HepG2 (cell line): ENCODE results near the gene DEDD2. TPM values are rescaled to one million over a fixed set of nuclear protein-coding genes. Genes with fewer than 3 reads are reported as not detected.

Source experiments
- FOSL2 ChIP-seq: sonication (generic); formaldehyde crosslinking; IDR thresholded peaks from 2 replicates; pipeline ENCODE4 v1.4.0; 2020; ENCODE audit warnings: missing genetic modification reagents
- NCOA2 ChIP-seq: sonication (generic); formaldehyde crosslinking; IDR thresholded peaks from 2 replicates; pipeline ENCODE4 v1.8.0; 2022; ENCODE audit warnings: inconsistent platforms
- PHF8 ChIP-seq: sonication (generic); formaldehyde crosslinking; IDR thresholded peaks from 2 replicates; pipeline ENCODE4 v1.5.0; 2020; ENCODE audit warnings: missing genetic modification reagents
- SP4 ChIP-seq: sonication (generic); formaldehyde crosslinking; IDR thresholded peaks from 2 replicates; pipeline ENCODE4 v1.8.1; 2023; ENCODE audit warnings: mild to moderate bottlenecking, missing genetic modification reagents
- ZNF510 ChIP-seq: sonication (generic); formaldehyde crosslinking; IDR thresholded peaks from 2 replicates; pipeline ENCODE4 v1.4.0; 2020; ENCODE audit warnings: low read depth, mild to moderate bottlenecking, missing genetic modification reagents
- ZNF563 ChIP-seq: sonication (generic); formaldehyde crosslinking; IDR thresholded peaks from 2 replicates; pipeline ENCODE4 v1.8.0; 2022; ENCODE audit warnings: mild to moderate bottlenecking, moderate library complexity, missing genetic modification reagents
- ZNF564 ChIP-seq: sonication (generic); formaldehyde crosslinking; IDR thresholded peaks from 2 replicates; pipeline ENCODE4 v1.8.1; 2023; ENCODE audit warnings: mild to moderate bottlenecking, missing genetic modification reagents
- ZNF572 ChIP-seq: sonication (generic); formaldehyde crosslinking; IDR thresholded peaks from 2 replicates; pipeline ENCODE4 v1.5.1; 2020; ENCODE audit warnings: mild to moderate bottlenecking, missing genetic modification reagents
- ZNF607 ChIP-seq: sonication (generic); formaldehyde crosslinking; IDR thresholded peaks from 2 replicates; pipeline ENCODE4 v1.5.1; 2020; ENCODE audit warnings: missing genetic modification reagents, mild to moderate bottlenecking, borderline replicate concordance
- ZNF652 ChIP-seq: IDR thresholded peaks from 2 replicates; pipeline ENCODE4 v1.6.1; 2016; ENCODE audit warnings: low read depth, borderline replicate concordance
- polyA plus RNA-seq, 8 experiments: library from polyadenylated mRNA; depleted of rRNA in 3 of 8; stranded (reverse) in 7 of 8; unstranded in 1 of 8; fragments of >200 nt; fragmentation: Illumina TruSeq in 4 of 8; extraction: Trizol in 4 of 8; gene quantifications; 2 replicates each; pipeline versions ENCODE4 v1.2.1 to v1.2.3, GENCODE V29; 2011 to 2016; ENCODE audit warnings: low read depth in 4 of 8, missing spikeins in 1 of 8, mixed read lengths in 1 of 8; ENCODE audit not compliant: insufficient read depth in 1 of 8
- total RNA-seq, 5 experiments: library from RNA; depleted of rRNA; stranded (reverse); fragments of >200 nt; fragmentation: Illumina TruSeq; extraction: Trizol; gene quantifications; 2 replicates each; pipeline ENCODE4 v1.2.3, GENCODE V29; 2016; ENCODE audit warnings: low read depth in 1 of 5
- TF ChIP-seq, protein P1 (sequence below): sonication (generic); formaldehyde crosslinking; IDR thresholded peaks from 2 replicates; pipeline ENCODE4 v1.4.0; 2020; ENCODE audit warnings: missing genetic modification reagents, mild to moderate bottlenecking, borderline replicate concordance
- TF ChIP-seq, protein P2 (sequence below): sonication (generic); formaldehyde crosslinking; IDR thresholded peaks from 2 replicates; pipeline ENCODE4 v1.5.0; 2020; ENCODE audit warnings: missing genetic modification reagents, mild to moderate bottlenecking, borderline replicate concordance
- TF ChIP-seq, protein P3 (sequence below): sonication (generic); formaldehyde crosslinking; IDR thresholded peaks from 2 replicates; pipeline ENCODE4 v1.8.1; 2022; ENCODE audit warnings: low read depth, mild to moderate bottlenecking, missing genetic modification reagents
- TF ChIP-seq, protein P4 (sequence below): sonication (generic); formaldehyde crosslinking; IDR thresholded peaks from 2 replicates; pipeline ENCODE4 v1.4.0; 2020; ENCODE audit warnings: missing genetic modification reagents, borderline replicate concordance

Gene DEDD2
- total and polyA plus RNA-seq, 2 of the 13 experiments (the other 11 are each of a cell fraction or from before 2014, with no cell fraction given), result 19.2 to 24.7 TPM

DNA sequence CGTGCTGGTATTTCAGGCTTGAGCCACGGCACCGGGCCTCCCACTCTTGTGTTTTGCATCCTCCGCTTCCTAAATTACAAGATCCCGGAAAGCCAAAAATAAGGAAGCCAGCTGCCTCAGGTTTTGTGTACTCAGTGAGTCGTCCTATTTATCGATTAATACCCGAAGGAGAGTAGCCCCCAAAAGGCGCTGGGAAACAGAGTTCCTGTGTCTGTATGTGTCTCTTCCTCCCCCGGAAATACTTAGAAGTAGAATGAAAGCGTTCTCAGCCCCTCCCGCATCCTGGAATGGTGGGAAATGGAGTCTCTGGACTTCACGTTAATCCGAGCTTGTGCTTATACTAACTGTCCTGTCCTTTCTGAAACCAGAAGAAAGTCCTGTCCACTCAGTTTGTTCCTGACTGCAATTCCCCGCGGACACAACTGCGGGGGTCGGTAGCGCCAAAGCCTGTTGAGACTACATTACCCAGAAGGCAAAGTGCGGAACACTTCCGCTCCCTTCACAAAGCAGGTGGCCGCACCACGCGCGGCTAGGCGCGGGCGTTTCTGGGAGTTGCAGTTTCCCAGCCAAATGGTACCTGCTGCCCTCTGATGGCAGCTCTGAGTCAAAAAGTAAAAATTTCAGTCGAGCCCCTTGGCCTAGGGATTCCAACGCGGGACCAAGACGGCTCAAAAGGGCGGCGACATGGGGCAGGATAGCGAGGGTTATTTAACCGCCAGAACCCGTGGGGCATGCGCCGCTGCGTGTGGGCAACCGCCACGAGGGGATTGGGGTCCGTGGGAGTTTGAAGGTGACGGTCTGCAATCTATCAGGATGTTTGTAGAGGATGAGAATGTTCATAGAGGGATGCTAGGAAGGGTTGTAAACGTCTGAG lies 27.1 kb upstream of the DEDD2 start (continued):
- TF ChIP-seq, protein P1, sequence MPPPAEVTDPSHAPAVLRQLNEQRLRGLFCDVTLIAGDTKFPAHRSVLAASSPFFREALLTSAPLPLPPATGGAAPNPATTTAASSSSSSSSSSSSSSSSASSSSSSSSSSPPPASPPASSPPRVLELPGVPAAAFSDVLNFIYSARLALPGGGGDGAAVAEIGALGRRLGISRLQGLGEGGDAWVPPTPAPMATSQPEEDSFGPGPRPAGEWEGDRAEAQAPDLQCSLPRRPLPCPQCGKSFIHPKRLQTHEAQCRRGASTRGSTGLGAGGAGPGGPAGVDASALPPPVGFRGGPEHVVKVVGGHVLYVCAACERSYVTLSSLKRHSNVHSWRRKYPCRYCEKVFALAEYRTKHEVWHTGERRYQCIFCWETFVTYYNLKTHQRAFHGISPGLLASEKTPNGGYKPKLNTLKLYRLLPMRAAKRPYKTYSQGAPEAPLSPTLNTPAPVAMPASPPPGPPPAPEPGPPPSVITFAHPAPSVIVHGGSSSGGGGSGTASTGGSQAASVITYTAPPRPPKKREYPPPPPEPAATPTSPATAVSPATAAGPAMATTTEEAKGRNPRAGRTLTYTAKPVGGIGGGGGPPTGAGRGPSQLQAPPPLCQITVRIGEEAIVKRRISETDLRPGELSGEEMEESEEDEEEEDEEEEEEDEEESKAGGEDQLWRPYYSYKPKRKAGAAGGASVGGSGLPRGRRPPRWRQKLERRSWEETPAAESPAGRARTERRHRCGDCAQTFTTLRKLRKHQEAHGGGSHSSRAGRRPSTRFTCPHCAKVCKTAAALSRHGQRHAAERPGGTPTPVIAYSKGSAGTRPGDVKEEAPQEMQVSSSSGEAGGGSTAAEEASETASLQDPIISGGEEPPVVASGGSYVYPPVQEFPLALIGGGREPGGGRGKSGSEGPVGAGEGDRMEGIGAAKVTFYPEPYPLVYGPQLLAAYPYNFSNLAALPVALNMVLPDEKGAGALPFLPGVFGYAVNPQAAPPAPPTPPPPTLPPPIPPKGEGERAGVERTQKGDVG (CRISPR knock-in tag), result 0 out of 2 replicates have a peak, but pooled peaks have one; percentile 61
- peak; percentile 38; the same call in 1 of the 2 replicates for TF ChIP-seq NCOA2 (CRISPR knock-in tag)
- TF ChIP-seq, protein P2, sequence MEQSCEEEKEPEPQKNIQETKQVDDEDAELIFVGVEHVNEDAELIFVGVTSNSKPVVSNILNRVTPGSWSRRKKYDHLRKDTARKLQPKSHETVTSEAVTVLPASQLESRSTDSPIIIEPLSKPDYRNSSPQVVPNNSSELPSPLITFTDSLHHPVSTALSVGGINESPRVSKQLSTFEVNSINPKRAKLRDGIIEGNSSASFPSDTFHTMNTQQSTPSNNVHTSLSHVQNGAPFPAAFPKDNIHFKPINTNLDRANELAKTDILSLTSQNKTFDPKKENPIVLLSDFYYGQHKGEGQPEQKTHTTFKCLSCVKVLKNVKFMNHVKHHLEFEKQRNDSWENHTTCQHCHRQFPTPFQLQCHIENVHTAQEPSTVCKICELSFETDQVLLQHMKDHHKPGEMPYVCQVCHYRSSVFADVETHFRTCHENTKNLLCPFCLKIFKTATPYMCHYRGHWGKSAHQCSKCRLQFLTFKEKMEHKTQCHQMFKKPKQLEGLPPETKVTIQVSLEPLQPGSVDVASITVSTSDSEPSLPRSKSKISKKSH (CRISPR knock-in tag), result peak; percentile 23; the same call in 1 of the 2 replicates
- TF ChIP-seq ZNF564 (CRISPR knock-in tag), result peak; percentile 48; the same call in 1 of the 2 replicates
- no peak for TF ChIP-seq ZNF572
- TF ChIP-seq, protein P3, sequence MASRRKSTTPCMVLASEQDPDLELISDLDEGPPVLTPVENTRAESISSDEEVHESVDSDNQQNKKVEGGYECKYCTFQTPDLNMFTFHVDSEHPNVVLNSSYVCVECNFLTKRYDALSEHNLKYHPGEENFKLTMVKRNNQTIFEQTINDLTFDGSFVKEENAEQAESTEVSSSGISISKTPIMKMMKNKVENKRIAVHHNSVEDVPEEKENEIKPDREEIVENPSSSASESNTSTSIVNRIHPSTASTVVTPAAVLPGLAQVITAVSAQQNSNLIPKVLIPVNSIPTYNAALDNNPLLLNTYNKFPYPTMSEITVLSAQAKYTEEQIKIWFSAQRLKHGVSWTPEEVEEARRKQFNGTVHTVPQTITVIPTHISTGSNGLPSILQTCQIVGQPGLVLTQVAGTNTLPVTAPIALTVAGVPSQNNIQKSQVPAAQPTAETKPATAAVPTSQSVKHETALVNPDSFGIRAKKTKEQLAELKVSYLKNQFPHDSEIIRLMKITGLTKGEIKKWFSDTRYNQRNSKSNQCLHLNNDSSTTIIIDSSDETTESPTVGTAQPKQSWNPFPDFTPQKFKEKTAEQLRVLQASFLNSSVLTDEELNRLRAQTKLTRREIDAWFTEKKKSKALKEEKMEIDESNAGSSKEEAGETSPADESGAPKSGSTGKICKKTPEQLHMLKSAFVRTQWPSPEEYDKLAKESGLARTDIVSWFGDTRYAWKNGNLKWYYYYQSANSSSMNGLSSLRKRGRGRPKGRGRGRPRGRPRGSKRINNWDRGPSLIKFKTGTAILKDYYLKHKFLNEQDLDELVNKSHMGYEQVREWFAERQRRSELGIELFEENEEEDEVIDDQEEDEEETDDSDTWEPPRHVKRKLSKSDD (CRISPR knock-in tag), result no peak
- TF ChIP-seq PHF8 (CRISPR knock-in tag), result peak; percentile 30; the same call in 1 of the 2 replicates
- TF ChIP-seq FOSL2 (CRISPR knock-in tag), result peak; percentile 30
- 0 out of 2 replicates have a peak, but pooled peaks have one; percentile 61 for TF ChIP-seq SP4
- TF ChIP-seq ZNF607 (CRISPR knock-in tag), result no peak
- TF ChIP-seq ZNF510 (CRISPR knock-in tag), result no peak
- no peak for TF ChIP-seq ZNF563 (CRISPR knock-in tag)
- peak; percentile 23; the same call in 1 of the 2 replicates for TF ChIP-seq ZNF652
- TF ChIP-seq, protein P4, sequence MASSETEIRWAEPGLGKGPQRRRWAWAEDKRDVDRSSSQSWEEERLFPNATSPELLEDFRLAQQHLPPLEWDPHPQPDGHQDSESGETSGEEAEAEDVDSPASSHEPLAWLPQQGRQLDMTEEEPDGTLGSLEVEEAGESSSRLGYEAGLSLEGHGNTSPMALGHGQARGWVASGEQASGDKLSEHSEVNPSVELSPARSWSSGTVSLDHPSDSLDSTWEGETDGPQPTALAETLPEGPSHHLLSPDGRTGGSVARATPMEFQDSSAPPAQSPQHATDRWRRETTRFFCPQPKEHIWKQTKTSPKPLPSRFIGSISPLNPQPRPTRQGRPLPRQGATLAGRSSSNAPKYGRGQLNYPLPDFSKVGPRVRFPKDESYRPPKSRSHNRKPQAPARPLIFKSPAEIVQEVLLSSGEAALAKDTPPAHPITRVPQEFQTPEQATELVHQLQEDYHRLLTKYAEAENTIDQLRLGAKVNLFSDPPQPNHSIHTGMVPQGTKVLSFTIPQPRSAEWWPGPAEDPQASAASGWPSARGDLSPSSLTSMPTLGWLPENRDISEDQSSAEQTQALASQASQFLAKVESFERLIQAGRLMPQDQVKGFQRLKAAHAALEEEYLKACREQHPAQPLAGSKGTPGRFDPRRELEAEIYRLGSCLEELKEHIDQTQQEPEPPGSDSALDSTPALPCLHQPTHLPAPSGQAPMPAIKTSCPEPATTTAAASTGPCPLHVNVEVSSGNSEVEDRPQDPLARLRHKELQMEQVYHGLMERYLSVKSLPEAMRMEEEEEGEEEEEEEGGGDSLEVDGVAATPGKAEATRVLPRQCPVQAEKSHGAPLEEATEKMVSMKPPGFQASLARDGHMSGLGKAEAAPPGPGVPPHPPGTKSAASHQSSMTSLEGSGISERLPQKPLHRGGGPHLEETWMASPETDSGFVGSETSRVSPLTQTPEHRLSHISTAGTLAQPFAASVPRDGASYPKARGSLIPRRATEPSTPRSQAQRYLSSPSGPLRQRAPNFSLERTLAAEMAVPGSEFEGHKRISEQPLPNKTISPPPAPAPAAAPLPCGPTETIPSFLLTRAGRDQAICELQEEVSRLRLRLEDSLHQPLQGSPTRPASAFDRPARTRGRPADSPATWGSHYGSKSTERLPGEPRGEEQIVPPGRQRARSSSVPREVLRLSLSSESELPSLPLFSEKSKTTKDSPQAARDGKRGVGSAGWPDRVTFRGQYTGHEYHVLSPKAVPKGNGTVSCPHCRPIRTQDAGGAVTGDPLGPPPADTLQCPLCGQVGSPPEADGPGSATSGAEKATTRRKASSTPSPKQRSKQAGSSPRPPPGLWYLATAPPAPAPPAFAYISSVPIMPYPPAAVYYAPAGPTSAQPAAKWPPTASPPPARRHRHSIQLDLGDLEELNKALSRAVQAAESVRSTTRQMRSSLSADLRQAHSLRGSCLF, result no peak
